Thyroid gland (tissue), 4 donors: Measurements from ENCODE around the gene NFASC. TPM values are rescaled to one million over a fixed set of nuclear protein-coding genes. Genes with fewer than 3 reads are reported as not detected.

Source experiments
- DNase-seq, 2 donors: peaks; one replicate each; pipeline ENCODE4 v3.0.0-alpha.2; 2019
- H3K27ac ChIP-seq, 3 donors: fragments of 200-600 bp; sonication (generic); 1 replicate in 2 of 3; 2 replicates in 1 of 3; pipeline ENCODE4 v1.5.1; 2016 to 2019; ENCODE audit warnings: mild to moderate bottlenecking in 1 of 3, moderate library complexity in 1 of 3
- H3K27me3 ChIP-seq: fragments of 200-600 bp; sonication (generic); one replicate; pipeline ENCODE4 v1.5.1; 2019
- H3K36me3 ChIP-seq, 2 donors: fragments of 200-600 bp; sonication (generic); one replicate each; pipeline ENCODE4 v1.5.1; 2016 to 2019
- H3K4me1 ChIP-seq, 2 donors: fragments of 200-600 bp; sonication (generic); one replicate each; pipeline ENCODE4 v1.5.1; 2017 to 2019
- H3K4me3 ChIP-seq, 3 donors: fragments of 200-600 bp; sonication (generic); replicated peaks in 1 of 3; 1 replicate in 2 of 3; 2 replicates in 1 of 3; pipeline ENCODE4 v1.5.1; 2016; ENCODE audit warnings: mild to moderate bottlenecking in 1 of 3
- H3K9me3 ChIP-seq: fragments of 200-600 bp; sonication (generic); one replicate; pipeline ENCODE4 v1.5.1; 2017
- CTCF ChIP-seq, 6 experiments: fragments of 200-600 bp in 3 of 6; fragments of 450-650 bp in 3 of 6; sonication (generic) in 3 of 6; IDR thresholded peaks; one replicate each; pipeline ENCODE4 v1.5.1; 2016 to 2019; ENCODE audit warnings: antibody characterized with exemption in 6 of 6, mild to moderate bottlenecking in 2 of 6, inconsistent platforms in 1 of 6, moderate library complexity in 1 of 6
- POLR2A ChIP-seq, 2 donors: fragments of 450-650 bp; IDR thresholded peaks; one replicate each; pipeline ENCODE4 v1.6.1; 2017; ENCODE audit warnings: antibody characterized with exemption in 2 of 2, mild to moderate bottlenecking in 2 of 2, moderate library complexity in 1 of 2
- WGBS, 2 donors: methylation state at CpG; one replicate each; pipeline ENCODE4 v1.1.5; 2017; 5-methylcytosine and 5-hydroxymethylcytosine counted together
- intact Hi-C: fragments of 100-400 bp; cut with DNase I; formaldehyde crosslinking; loops from one replicate; pipeline ENCODE4 v1.15.1; 2023
- total RNA-seq, 4 donors: library from RNA; depleted of rRNA; stranded (reverse); fragments of >200 nt; gene quantifications; one replicate each; pipeline ENCODE4 v1.2.3, GENCODE V29; 2016

The NFASC gene
- total RNA-seq, 4 donors from 2014 or later, result 3.6 to 9.4 (median 3.9) TPM

GRCh38 chr1:204863730-204864129, 6.9 kb upstream of the NFASC start:
- 76 to 80% methylated on average over 4 of the region's 4 CpGs for WGBS, 2 donors
- Histone ChIP-seq H3K4me3 (no peak overlapping the region), H3K4me1 (no peaks in the 10 kb centered on the region), H3K36me3 (no peaks in the 10 kb centered on the region), H3K27me3 (no peaks in the 10 kb centered on the region), H3K9me3 (no peaks in the 10 kb centered on the region), H3K27ac (no peak overlapping the region)
- no peak for DNase-seq
- TF ChIP-seq POLR2A (IDR thresholded peaks at IDR 0.05) (no peak), CTCF (IDR thresholded peaks at IDR 0.05) (no peak)
- intact Hi-C loops, result no loop called here

- Histone ChIP-seq H3K27ac (no peak overlapping the region), H3K4me3 (no peak overlapping the region), H3K27me3 (no peaks in the 10 kb centered on the region), H3K36me3 (no peaks in the 10 kb centered on the region), H3K9me3 (no peaks in the 10 kb centered on the region), H3K4me1 (no peaks in the 10 kb centered on the region)
- WGBS, 2 donors, result 79 to 82% methylated on average over 5 of the region's 5 CpGs
- peak in 1 of 2 donors; percentile 7 for DNase-seq
- TF ChIP-seq POLR2A (IDR thresholded peaks at IDR 0.05), result no peak
- TF ChIP-seq CTCF (IDR thresholded peaks at IDR 0.05), result no peak
- intact Hi-C loops, result no loop called here
Observed at GRCh38 chr1:204866051-204866596, 4.5 kb upstream of the NFASC start.

- intact Hi-C loops, result no loop called here
- no peak overlapping the region for H3K27ac ChIP-seq
- no peak for TF ChIP-seq POLR2A (IDR thresholded peaks at IDR 0.05)
- TF ChIP-seq CTCF (IDR thresholded peaks at IDR 0.05), result no peak
- H3K9me3 ChIP-seq, result no peaks in the 10 kb centered on the region
- no peaks in the 10 kb centered on the region for H3K27me3 ChIP-seq
- no peak for DNase-seq
- no peaks in the 10 kb centered on the region for H3K36me3 ChIP-seq
- 94 to 96% methylated on average over 2 of the region's 2 CpGs for WGBS, 2 donors
- no peaks in the 10 kb centered on the region for H3K4me1 ChIP-seq
- H3K4me3 ChIP-seq, result no peak overlapping the region
Observed at GRCh38 chr1:204867203-204867602, 3.5 kb upstream of the NFASC start.

- no peak overlapping the region for H3K4me3 ChIP-seq
- H3K9me3 ChIP-seq, result no peaks in the 10 kb centered on the region
- H3K27me3 ChIP-seq, result no peaks in the 10 kb centered on the region
- H3K36me3 ChIP-seq, result no peaks in the 10 kb centered on the region
- intact Hi-C loops, result no loop called here
- no peak for DNase-seq
- no peak for TF ChIP-seq CTCF (IDR thresholded peaks at IDR 0.05)
- no peak for TF ChIP-seq POLR2A (IDR thresholded peaks at IDR 0.05)
- H3K27ac ChIP-seq, result no peak overlapping the region
- no peaks in the 10 kb centered on the region for H3K4me1 ChIP-seq
- WGBS, 2 donors, result 79 to 83% methylated on average over 10 of the region's 10 CpGs
Observed at GRCh38 chr1:204867666-204868339, 2.9 kb upstream of the NFASC start.

GRCh38 chr1:204868340-204868700, 2.3 kb upstream of the NFASC start:
- Histone ChIP-seq H3K36me3 (no peaks in the 10 kb centered on the region), H3K27me3 (no peaks in the 10 kb centered on the region), H3K27ac (no peak overlapping the region), H3K4me1 (no peaks in the 10 kb centered on the region), H3K4me3 (no peak overlapping the region), H3K9me3 (no peaks in the 10 kb centered on the region)
- DNase-seq, result no peak
- 75% methylated on average over 5 to 7 of the region's 7 CpGs for WGBS, 2 donors
- intact Hi-C loops, result no loop called here
- TF ChIP-seq CTCF (IDR thresholded peaks at IDR 0.05) (no peak), POLR2A (IDR thresholded peaks at IDR 0.05) (no peak)
